Measurements from ENCODE around the gene SP140L.
"Not testable (repeated sequence)": the region's sequence is repeated elsewhere in the genome, so short reads cannot be mapped to it uniquely, and the experiment has no call there.

- not testable (repeated sequence) for TF ChIP-seq EZH2phosphoT487 (IDR thresholded peaks at IDR 0.05; ENCODE audit: insufficient read depth, low read depth); EZH2 (IDR thresholded peaks at IDR 0.05; ENCODE audit: insufficient read depth, poor library complexity, severe bottlenecking)
These were observed 15.4 kb upstream of the SP140L start for GRCh38 chr2:230311634-230312033.
